ENCODE data around the gene CNIH3. TPM values are rescaled to one million over a fixed set of nuclear protein-coding genes. Genes with fewer than 3 reads are reported as not detected.
A peak's percentile ranks its signal among the peaks of the same experiment; 100 is the strongest.

The CNIH3 gene
- total RNA-seq, 2 donors from 2014 or later = 0.33 to 1.3 TPM

GRCh38 chr1:224607188-224608148 lies 8.6 kb upstream of the CNIH3 start:
- no peaks in the 10 kb centered on the region for H3K4me1 ChIP-seq
- no peak for TF ChIP-seq CTCF (IDR thresholded peaks at IDR 0.05)
- no peaks in the 10 kb centered on the region for H3K27me3 ChIP-seq
- peaks cover 0 to 12% of the 10 kb centered on the region in 2 donors for H3K9me3 ChIP-seq
- no peaks in the 10 kb centered on the region for H3K36me3 ChIP-seq
- DNase-seq (ENCODE audit: low spot score) = no peak
- no peak overlapping the region for H3K27ac ChIP-seq
- no peak overlapping the region for H3K4me3 ChIP-seq

- H3K36me3 ChIP-seq = no peaks in the 10 kb centered on the region
- H3K27ac ChIP-seq = no peak overlapping the region
Observed at GRCh38 chr1:224609333-224609732, 6.8 kb upstream of the CNIH3 start.

DNA sequence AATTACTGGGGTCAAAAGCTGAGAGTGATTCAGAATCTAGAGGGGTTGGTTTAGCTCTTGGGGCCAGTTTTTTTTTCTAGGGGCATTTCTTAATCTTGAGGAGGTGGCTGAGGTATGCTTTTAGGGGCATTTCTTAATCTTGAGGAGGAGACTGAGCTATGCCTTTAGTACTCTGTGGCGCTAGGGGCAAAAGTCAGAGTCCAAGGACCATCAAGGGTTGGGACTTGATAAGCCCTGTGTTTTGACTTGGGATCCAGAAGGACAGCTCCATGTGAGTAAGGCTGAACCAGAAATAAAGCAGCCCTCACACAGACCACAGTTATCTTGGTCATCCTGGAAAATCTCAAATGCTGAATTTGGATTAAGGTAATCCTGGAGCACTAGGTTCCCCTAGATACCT lies 3.9 kb upstream of the CNIH3 start:
- Histone ChIP-seq H3K27ac (no peak overlapping the region), H3K9me3 (no peaks in the 10 kb centered on the region), H3K36me3 (no peaks in the 10 kb centered on the region), H3K4me1 (peaks cover 0 to 15% of the 10 kb centered on the region in 2 donors), H3K4me3 (no peak overlapping the region), H3K27me3 (peaks cover 5 to 10% of the 10 kb centered on the region in 2 donors)
- no peak for TF ChIP-seq CTCF (IDR thresholded peaks at IDR 0.05)
- no peak for DNase-seq (ENCODE audit: low spot score)

More at GRCh38 chr1:224609333-224609732, 6.8 kb upstream of the CNIH3 start:
- H3K27me3 ChIP-seq = no peaks in the 10 kb centered on the region
- peaks cover 0 to 12% of the 10 kb centered on the region in 2 donors for H3K9me3 ChIP-seq
- DNase-seq (ENCODE audit: low spot score) = no peak
- H3K4me3 ChIP-seq = no peak overlapping the region
- no peaks in the 10 kb centered on the region for H3K4me1 ChIP-seq
- no peak for TF ChIP-seq CTCF (IDR thresholded peaks at IDR 0.05)

GRCh38 chr1:224613486-224613885 lies 2.6 kb upstream of the CNIH3 start:
- H3K4me1 ChIP-seq = peaks cover 0 to 18% of the 10 kb centered on the region in 2 donors
- no peak for TF ChIP-seq CTCF (IDR thresholded peaks at IDR 0.05)
- peaks cover 17 to 18% of the 10 kb centered on the region in 2 donors for H3K27me3 ChIP-seq
- no peak overlapping the region for H3K27ac ChIP-seq
- no peak for DNase-seq (ENCODE audit: low spot score)
- no peaks in the 10 kb centered on the region for H3K36me3 ChIP-seq
- H3K9me3 ChIP-seq = no peaks in the 10 kb centered on the region
- H3K4me3 ChIP-seq = no peak overlapping the region

DNA sequence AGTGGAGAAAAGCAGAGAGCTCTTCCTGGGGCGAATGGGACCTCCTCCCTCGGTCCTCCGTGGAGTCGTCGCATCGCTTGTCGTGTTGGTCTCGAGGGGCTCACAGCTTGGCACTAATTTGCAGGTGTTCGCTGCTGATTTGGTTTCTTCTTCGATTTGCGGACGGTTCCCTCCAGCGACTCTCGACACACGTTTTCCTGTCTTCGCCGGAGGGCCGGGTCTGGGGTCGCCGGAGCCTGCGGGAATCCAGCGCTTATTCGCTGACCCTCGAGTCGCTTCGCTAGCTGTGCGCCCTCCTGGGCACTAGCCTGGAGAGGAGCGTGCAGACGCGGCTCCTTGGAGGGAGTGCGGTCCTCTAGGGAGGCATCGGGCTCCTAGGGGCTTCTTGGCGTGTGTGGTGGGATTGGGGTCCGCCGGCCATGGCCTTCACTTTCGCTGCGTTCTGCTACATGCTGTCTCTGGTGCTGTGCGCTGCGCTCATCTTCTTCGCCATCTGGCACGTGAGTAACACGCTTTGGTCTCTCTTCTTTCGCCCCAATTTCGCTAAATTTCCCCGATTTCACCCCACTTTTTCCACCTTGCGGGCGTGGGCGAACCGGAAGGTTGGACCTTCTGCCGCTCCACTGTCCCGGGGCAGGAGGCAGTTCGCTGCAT lies 766 bp downstream of the CNIH3 start:
- peak overlapping the region in 1 of 2 donors; percentile 45 for H3K4me3 ChIP-seq
- H3K27me3 ChIP-seq = peaks cover 18% of the 10 kb centered on the region in 2 donors
- no peaks in the 10 kb centered on the region for H3K36me3 ChIP-seq
- no peak overlapping the region for H3K27ac ChIP-seq
- no peaks in the 10 kb centered on the region for H3K9me3 ChIP-seq
- H3K4me1 ChIP-seq = peaks cover 0 to 18% of the 10 kb centered on the region in 2 donors
- DNase-seq (ENCODE audit: low spot score) = no peak
- no peak for TF ChIP-seq CTCF (IDR thresholded peaks at IDR 0.05)
